ENCODE data around the gene QSOX2.

QSOX2 gene

GRCh38 chr9:136186386-136186785, 59.2 kb downstream of the QSOX2 start:
- DNase-seq: no peak

- no peak for DNase-seq
Measured at GRCh38 chr9:136185596-136186366, 59.8 kb downstream of the QSOX2 start.

- no peak for DNase-seq
Measured at GRCh38 chr9:136185066-136185465, 60.5 kb downstream of the QSOX2 start.

- DNase-seq: no peak
Measured at GRCh38 chr9:136182850-136183422, 62.7 kb downstream of the QSOX2 start.

- DNase-seq: no peak
Measured at GRCh38 chr9:136182420-136182787, 63.2 kb downstream of the QSOX2 start.

GRCh38 chr9:136181784-136182419, 63.7 kb downstream of the QSOX2 start:
- DNase-seq: no peak

- DNase-seq: no peak
Measured at GRCh38 chr9:136180586-136180985, 65.0 kb downstream of the QSOX2 start.

GRCh38 chr9:136179761-136180160, 65.9 kb downstream of the QSOX2 start:
- DNase-seq: no peak

- no peak for DNase-seq
Measured at GRCh38 chr9:136179101-136179616, 66.5 kb downstream of the QSOX2 start.

GRCh38 chr9:136178773-136179075, 66.9 kb downstream of the QSOX2 start:
- no peak for DNase-seq

- DNase-seq: no peak
Measured at GRCh38 chr9:136178061-136178772, 67.4 kb downstream of the QSOX2 start.

GRCh38 chr9:136177224-136177623, 68.4 kb downstream of the QSOX2 start:
- no peak for DNase-seq

GRCh38 chr9:136175616-136176197, 69.9 kb downstream of the QSOX2 start:
- no peak for DNase-seq

GRCh38 chr9:136174779-136175615, 70.6 kb downstream of the QSOX2 start:
- DNase-seq: no peak

GRCh38 chr9:136173648-136174290, 71.8 kb downstream of the QSOX2 start:
- DNase-seq: no peak

GRCh38 chr9:136172412-136173079, 73.1 kb downstream of the QSOX2 start:
- DNase-seq: no peak

GRCh38 chr9:136171801-136172411, 73.7 kb downstream of the QSOX2 start:
- DNase-seq: no peak

GRCh38 chr9:136171009-136171800, 74.4 kb downstream of the QSOX2 start:
- DNase-seq: no peak

GRCh38 chr9:136170006-136170901, 75.4 kb downstream of the QSOX2 start:
- DNase-seq: peak; percentile 51
